Activated naive CD4-positive, alpha-beta T cell treated with anti-CD3 and anti-CD28 coated beads, Interleukin-2, amount 50 U/mL, for 16 hours (primary cell): ENCODE results near the gene OLFM3.

Experiments used
- DNase-seq: peaks from one replicate; pipeline ENCODE4 v3.0.0-alpha.2; 2020

Gene OLFM3

GRCh38 chr1:101996825-101997465, at the start of gene OLFM3:
Gene OLFM3 (minus strand): TSS chr1:101996926.
- no peak for DNase-seq

- no peak for DNase-seq
Measured at GRCh38 chr1:102045752-102046151, 49.0 kb upstream of the OLFM3 start.

- no peak for DNase-seq
Measured at GRCh38 chr1:102032534-102032933, 35.8 kb upstream of the OLFM3 start.

- no peak for DNase-seq
Measured at GRCh38 chr1:102019530-102019929, 22.8 kb upstream of the OLFM3 start.

- DNase-seq = no peak
Measured at GRCh38 chr1:102015728-102016127, 19.0 kb upstream of the OLFM3 start.

- no peak for DNase-seq
Measured at GRCh38 chr1:102002057-102002456, 5.3 kb upstream of the OLFM3 start.

GRCh38 chr1:101995984-101996745, 561 bp downstream of the OLFM3 start:
- DNase-seq = no peak

GRCh38 chr1:101993710-101994109, 3.0 kb downstream of the OLFM3 start:
- DNase-seq = no peak

GRCh38 chr1:101992821-101993575, 3.7 kb downstream of the OLFM3 start:
- DNase-seq = no peak

- DNase-seq = no peak
Measured at GRCh38 chr1:101980974-101981373, 15.8 kb downstream of the OLFM3 start.

GRCh38 chr1:101977266-101977665, 19.5 kb downstream of the OLFM3 start:
- no peak for DNase-seq

GRCh38 chr1:101976161-101976560, 20.6 kb downstream of the OLFM3 start:
- DNase-seq = no peak

- DNase-seq = no peak
Measured at GRCh38 chr1:101975371-101975770, 21.4 kb downstream of the OLFM3 start.

- no peak for DNase-seq
Measured at GRCh38 chr1:101974599-101975274, 22.0 kb downstream of the OLFM3 start.

GRCh38 chr1:101971304-101971703, 25.4 kb downstream of the OLFM3 start:
- no peak for DNase-seq

GRCh38 chr1:101967871-101968270, 28.9 kb downstream of the OLFM3 start:
- no peak for DNase-seq

- no peak for DNase-seq
Measured at GRCh38 chr1:101965341-101965740, 31.4 kb downstream of the OLFM3 start.

- no peak for DNase-seq
Measured at GRCh38 chr1:101964708-101965107, 32.0 kb downstream of the OLFM3 start.

- DNase-seq = no peak
Measured at GRCh38 chr1:101960142-101960541, 36.6 kb downstream of the OLFM3 start.

- no peak for DNase-seq
Measured at GRCh38 chr1:101959456-101959855, 37.3 kb downstream of the OLFM3 start.

GRCh38 chr1:101957771-101958170, 39.0 kb downstream of the OLFM3 start:
- no peak for DNase-seq

- no peak for DNase-seq
Measured at GRCh38 chr1:101953623-101954022, 43.1 kb downstream of the OLFM3 start.

- DNase-seq = no peak
Measured at GRCh38 chr1:101945884-101946283, 50.8 kb downstream of the OLFM3 start.
